Activated T-helper 2 cell treated with anti-CD3 and anti-CD28 coated beads, Interferon-gamma antibody, Interleukin-2, Interleukin-4, amounts not matched to agents 10 μg/mL and 5 μg/mL and 100 μg/mL, durations not matched to agents 14 hours and 24 hours and 36 hours (primary cell): ENCODE measurements around the gene MMP21. TPM values are rescaled to one million over a fixed set of nuclear protein-coding genes. Genes with fewer than 3 reads are reported as not detected.

Experiments
- DNase-seq: peaks from one replicate; pipeline ENCODE4 v3.0.0; 2021; ENCODE audit warnings: low spot score
- H3K27ac Mint-ChIP-seq: one replicate; pipeline ENCODE4 v1.8.0; 2021; ENCODE audit warnings: mixed read lengths
- H3K27me3 Mint-ChIP-seq: one replicate; pipeline ENCODE4 v1.8.0; 2021; ENCODE audit warnings: low read depth, mixed read lengths
- H3K36me3 Mint-ChIP-seq: one replicate; pipeline ENCODE4 v1.8.0; 2021; ENCODE audit warnings: low read depth, mixed read lengths
- H3K4me1 Mint-ChIP-seq: one replicate; pipeline ENCODE4 v1.8.0; 2021; ENCODE audit warnings: low read depth, mixed read lengths
- H3K4me3 Mint-ChIP-seq: one replicate; pipeline ENCODE4 v1.8.0; 2021; ENCODE audit warnings: low read depth, mild to moderate bottlenecking, moderate library complexity, mixed read lengths
- H3K9me3 Mint-ChIP-seq: one replicate; pipeline ENCODE4 v1.8.0; 2021; ENCODE audit warnings: mixed read lengths
- intact Hi-C: fragments of 100-400 bp; cut with micrococcal nuclease; formaldehyde crosslinking; loops from one replicate; pipeline ENCODE4 v1.15.1; 2023
- total RNA-seq: library from RNA; stranded (reverse); gene quantifications from 2 replicates; pipeline ENCODE4 v1.2.3, GENCODE V29; 2022

MMP21 gene
- total RNA-seq, 1 donor from 2014 or later = 0.11 TPM

- H3K36me3 Mint-ChIP-seq = peaks cover 28% of the 10 kb centered on the region
- H3K4me3 Mint-ChIP-seq = no peak overlapping the region
- no peaks in the 10 kb centered on the region for H3K27me3 Mint-ChIP-seq
- no peak overlapping the region for H3K27ac Mint-ChIP-seq
- no peak for DNase-seq
- no peaks in the 10 kb centered on the region for H3K4me1 Mint-ChIP-seq
- intact Hi-C loops = no loop called here
- H3K9me3 Mint-ChIP-seq = no peaks in the 10 kb centered on the region
Measured at GRCh38 chr10:125769175-125769574, 6.4 kb downstream of the MMP21 start.

- Mint-ChIP-seq H3K36me3 (peaks cover 34% of the 10 kb centered on the region), H3K27me3 (no peaks in the 10 kb centered on the region), H3K4me3 (no peak overlapping the region), H3K27ac (no peak overlapping the region), H3K9me3 (no peaks in the 10 kb centered on the region), H3K4me1 (no peaks in the 10 kb centered on the region)
- DNase-seq = no peak
- intact Hi-C loops = no loop called here
Measured at GRCh38 chr10:125768219-125768855, 7.3 kb downstream of the MMP21 start.

GRCh38 chr10:125766511-125766910 lies 9.1 kb downstream of the MMP21 start:
- no peak for DNase-seq
- no peak overlapping the region for H3K4me3 Mint-ChIP-seq
- H3K36me3 Mint-ChIP-seq = peaks cover 48% of the 10 kb centered on the region
- no peaks in the 10 kb centered on the region for H3K9me3 Mint-ChIP-seq
- intact Hi-C loops = no loop called here
- H3K27me3 Mint-ChIP-seq = no peaks in the 10 kb centered on the region
- H3K4me1 Mint-ChIP-seq = no peaks in the 10 kb centered on the region
- H3K27ac Mint-ChIP-seq = no peak overlapping the region

DNA sequence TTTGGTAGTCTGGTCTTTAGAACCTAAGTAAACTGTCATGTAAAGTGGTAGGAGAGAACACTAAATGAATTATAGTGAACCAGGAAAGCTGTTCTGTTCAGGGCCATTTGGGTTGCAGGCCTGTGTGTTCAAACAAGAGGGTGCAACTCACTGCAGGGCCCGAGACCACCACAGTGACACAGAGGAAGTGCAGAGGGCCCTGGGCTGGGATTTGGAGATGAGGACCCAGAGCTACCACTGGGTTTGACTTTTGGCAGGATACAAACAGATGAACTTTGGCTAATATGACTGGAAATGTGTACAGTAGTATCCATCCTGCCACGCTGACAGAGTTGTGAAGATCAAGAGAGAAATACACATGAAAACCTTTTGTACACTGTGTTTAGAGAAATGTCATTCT lies 9.8 kb downstream of the MMP21 start:
- Mint-ChIP-seq H3K27ac (no peak overlapping the region), H3K9me3 (no peaks in the 10 kb centered on the region), H3K36me3 (peaks cover 52% of the 10 kb centered on the region), H3K27me3 (no peaks in the 10 kb centered on the region), H3K4me1 (no peaks in the 10 kb centered on the region), H3K4me3 (no peak overlapping the region)
- DNase-seq = no peak
- intact Hi-C loops = no loop called here

DNA sequence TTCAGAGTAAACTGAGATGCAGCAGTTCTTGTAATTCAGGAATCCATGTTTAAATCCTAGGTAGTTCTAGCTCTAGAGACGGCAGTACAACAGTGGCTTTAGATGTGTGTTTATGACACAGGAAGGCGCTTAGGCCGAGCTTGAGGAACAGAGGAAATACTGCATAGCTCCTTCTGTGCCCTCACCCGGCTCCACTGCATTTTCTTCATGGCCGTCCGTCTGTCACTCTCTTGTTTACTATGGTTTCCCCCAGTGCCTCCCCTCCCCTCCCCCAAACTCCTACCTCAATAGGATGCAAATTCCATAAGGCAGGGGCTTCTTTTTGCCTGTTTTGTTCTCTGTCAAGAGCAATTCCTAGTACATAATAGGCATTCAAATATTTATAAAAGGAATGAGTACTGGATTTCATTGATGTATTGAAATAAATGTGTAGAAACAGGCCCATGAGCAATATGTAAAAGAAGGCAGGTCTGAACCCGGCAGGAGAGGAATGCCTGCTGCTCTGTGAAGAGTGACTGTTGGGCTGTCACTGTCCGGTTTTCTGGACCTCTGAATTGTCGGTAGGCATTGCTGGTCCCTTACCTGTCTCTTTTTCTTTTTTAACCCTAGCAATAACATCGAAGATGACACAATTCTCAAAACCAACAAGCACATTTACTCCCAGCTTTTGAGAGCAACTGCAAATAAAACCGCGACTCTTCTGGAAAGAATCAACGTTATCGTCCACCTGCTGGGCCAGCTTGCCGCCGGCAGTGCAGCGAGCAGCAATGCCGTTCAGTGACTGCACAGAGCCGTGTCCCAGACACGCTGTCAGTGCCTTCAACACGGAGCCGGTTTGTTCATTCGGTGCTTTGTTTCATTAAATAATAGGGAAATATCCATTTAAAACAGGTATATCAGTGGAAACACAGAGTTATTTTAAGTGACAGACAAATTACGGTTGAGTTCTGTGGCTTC lies 12.7 kb downstream of the MMP21 start:
- no peak overlapping the region for H3K4me3 Mint-ChIP-seq
- H3K27ac Mint-ChIP-seq = no peak overlapping the region
- intact Hi-C loops = no loop called here
- H3K9me3 Mint-ChIP-seq = no peaks in the 10 kb centered on the region
- no peak for DNase-seq
- H3K36me3 Mint-ChIP-seq = peaks cover 70% of the 10 kb centered on the region
- no peaks in the 10 kb centered on the region for H3K27me3 Mint-ChIP-seq
- H3K4me1 Mint-ChIP-seq = peaks cover under 1% of the 10 kb centered on the region

DNA sequence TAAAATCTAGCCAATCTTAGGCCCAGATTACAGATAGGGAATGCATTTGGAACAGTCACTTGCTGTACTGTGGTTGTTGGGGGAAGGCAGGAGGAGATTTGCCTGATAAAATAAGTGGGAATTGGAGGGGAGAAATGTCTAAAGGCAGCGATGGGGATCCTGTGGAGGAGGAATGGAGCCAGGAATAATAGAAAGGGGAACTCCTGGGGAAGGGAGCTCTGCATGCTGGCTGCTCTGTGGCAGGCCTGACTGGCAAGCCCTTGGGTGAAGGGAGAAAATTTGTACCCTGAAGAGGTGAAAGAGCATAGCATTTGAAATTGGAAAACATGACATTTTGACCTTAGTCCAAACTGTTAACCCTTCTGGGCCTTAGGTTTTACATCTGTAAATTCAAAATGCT lies 13.7 kb downstream of the MMP21 start:
- H3K27ac Mint-ChIP-seq = no peak overlapping the region
- no peaks in the 10 kb centered on the region for H3K9me3 Mint-ChIP-seq
- H3K4me3 Mint-ChIP-seq = no peak overlapping the region
- peaks cover 2% of the 10 kb centered on the region for H3K4me1 Mint-ChIP-seq
- intact Hi-C loops = no loop called here
- no peak for DNase-seq
- no peaks in the 10 kb centered on the region for H3K27me3 Mint-ChIP-seq
- H3K36me3 Mint-ChIP-seq = peaks cover 71% of the 10 kb centered on the region

DNA sequence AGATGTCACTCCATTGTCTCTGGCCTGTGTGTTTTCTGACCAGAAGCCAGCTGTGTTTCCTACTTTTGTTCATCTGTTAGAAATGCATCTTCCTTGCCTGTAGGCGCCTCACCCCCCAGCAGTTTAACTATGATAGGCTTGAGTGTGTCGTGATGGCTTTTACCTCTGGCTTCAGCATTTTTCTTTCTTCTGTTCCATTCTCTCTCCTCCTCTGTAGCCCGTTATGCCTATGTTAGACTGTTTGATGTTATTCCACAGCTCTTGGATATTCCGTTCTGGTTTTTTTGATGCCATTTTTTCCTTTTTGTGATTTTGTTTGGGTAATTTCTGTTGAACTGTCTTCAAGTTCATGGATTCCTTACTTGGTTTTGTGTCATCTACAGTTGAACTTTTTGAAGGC lies 17.9 kb downstream of the MMP21 start:
- Mint-ChIP-seq H3K27ac (no peak overlapping the region), H3K4me1 (peaks cover 2% of the 10 kb centered on the region), H3K9me3 (no peaks in the 10 kb centered on the region), H3K36me3 (peaks cover 76% of the 10 kb centered on the region), H3K27me3 (no peaks in the 10 kb centered on the region), H3K4me3 (no peak overlapping the region)
- intact Hi-C loops = no loop called here
- DNase-seq = no peak

- H3K36me3 Mint-ChIP-seq = peaks cover 73% of the 10 kb centered on the region
Measured at GRCh38 chr10:125756853-125757487, 18.7 kb downstream of the MMP21 start.

GRCh38 chr10:125756196-125756595 lies 19.4 kb downstream of the MMP21 start:
- H3K4me3 Mint-ChIP-seq = no peak overlapping the region
- H3K9me3 Mint-ChIP-seq = no peaks in the 10 kb centered on the region
- DNase-seq = no peak
- H3K4me1 Mint-ChIP-seq = peaks cover 2% of the 10 kb centered on the region
- H3K36me3 Mint-ChIP-seq = peaks cover 72% of the 10 kb centered on the region
- intact Hi-C loops = no loop called here
- no peak overlapping the region for H3K27ac Mint-ChIP-seq
- H3K27me3 Mint-ChIP-seq = no peaks in the 10 kb centered on the region

More at GRCh38 chr10:125756853-125757487, 18.7 kb downstream of the MMP21 start:
- no peak overlapping the region for H3K4me3 Mint-ChIP-seq
- intact Hi-C loops = no loop called here
- H3K27me3 Mint-ChIP-seq = no peaks in the 10 kb centered on the region
- no peaks in the 10 kb centered on the region for H3K9me3 Mint-ChIP-seq
- peaks cover 2% of the 10 kb centered on the region for H3K4me1 Mint-ChIP-seq
- DNase-seq = no peak
- H3K27ac Mint-ChIP-seq = no peak overlapping the region

- H3K36me3 Mint-ChIP-seq = peaks cover 79% of the 10 kb centered on the region
Measured at GRCh38 chr10:125747417-125747816, 28.2 kb downstream of the MMP21 start.

DNA sequence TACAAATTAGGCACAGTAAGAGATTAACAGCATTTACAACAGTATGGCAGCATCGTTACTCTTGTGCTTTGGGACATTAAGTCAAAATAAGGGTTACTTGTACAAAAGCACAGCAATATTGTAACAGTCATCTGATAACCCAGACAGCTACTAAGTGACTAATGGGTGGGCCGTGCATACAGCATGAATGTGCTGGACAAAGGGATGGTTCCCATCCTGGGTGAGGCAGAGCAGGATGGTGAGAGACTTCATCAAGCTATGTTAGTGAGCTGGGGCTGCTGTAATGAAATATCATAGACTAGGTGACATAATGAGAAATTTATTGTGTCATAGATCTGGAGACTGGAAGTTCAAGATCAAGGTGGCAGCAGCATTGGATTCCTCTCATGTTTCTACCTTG lies 30.7 kb downstream of the MMP21 start:
- no peak for DNase-seq
- peaks cover 78% of the 10 kb centered on the region for H3K36me3 Mint-ChIP-seq

More at GRCh38 chr10:125747417-125747816, 28.2 kb downstream of the MMP21 start:
- Mint-ChIP-seq H3K27ac (no peak overlapping the region), H3K4me1 (peaks cover 5% of the 10 kb centered on the region), H3K27me3 (no peaks in the 10 kb centered on the region), H3K4me3 (no peak overlapping the region), H3K9me3 (no peaks in the 10 kb centered on the region)
- no peak for DNase-seq
- intact Hi-C loops = no loop called here

GRCh38 chr10:125742465-125742864 lies 33.2 kb downstream of the MMP21 start:
- Mint-ChIP-seq H3K27me3 (no peaks in the 10 kb centered on the region), H3K9me3 (no peaks in the 10 kb centered on the region), H3K4me3 (no peak overlapping the region), H3K36me3 (peaks cover 79% of the 10 kb centered on the region), H3K4me1 (peaks cover 5% of the 10 kb centered on the region), H3K27ac (no peak overlapping the region)
- intact Hi-C loops = no loop called here
- DNase-seq = no peak

More for the DNA sequence above, 30.7 kb downstream of the MMP21 start:
- intact Hi-C loops = no loop called here
- Mint-ChIP-seq H3K9me3 (no peaks in the 10 kb centered on the region), H3K27ac (no peak overlapping the region), H3K27me3 (no peaks in the 10 kb centered on the region), H3K4me3 (no peak overlapping the region), H3K4me1 (peaks cover 5% of the 10 kb centered on the region)
